Stimulated activated naive CD8-positive, alpha-beta T cell treated with anti-CD3 and anti-CD28 coated beads, Interleukin-15, Interleukin-2, amounts not matched to agents 100 U/mL and 50 U/mL, for 24 hours (primary cell): Measurements from ENCODE around the gene SRD5A1.

Experiments
- ATAC-seq: fragments of 150-1000 bp; cut with Tn5 transposase; one replicate; pipeline ENCODE4 v1.10.0; 2021
- DNase-seq: peaks from one replicate; pipeline ENCODE4 v3.0.0; 2021

The SRD5A1 gene

GRCh38 chr5:6686501-6686900, 53.3 kb downstream of the SRD5A1 start:
- ATAC-seq = no peak
- no peak for DNase-seq

DNA sequence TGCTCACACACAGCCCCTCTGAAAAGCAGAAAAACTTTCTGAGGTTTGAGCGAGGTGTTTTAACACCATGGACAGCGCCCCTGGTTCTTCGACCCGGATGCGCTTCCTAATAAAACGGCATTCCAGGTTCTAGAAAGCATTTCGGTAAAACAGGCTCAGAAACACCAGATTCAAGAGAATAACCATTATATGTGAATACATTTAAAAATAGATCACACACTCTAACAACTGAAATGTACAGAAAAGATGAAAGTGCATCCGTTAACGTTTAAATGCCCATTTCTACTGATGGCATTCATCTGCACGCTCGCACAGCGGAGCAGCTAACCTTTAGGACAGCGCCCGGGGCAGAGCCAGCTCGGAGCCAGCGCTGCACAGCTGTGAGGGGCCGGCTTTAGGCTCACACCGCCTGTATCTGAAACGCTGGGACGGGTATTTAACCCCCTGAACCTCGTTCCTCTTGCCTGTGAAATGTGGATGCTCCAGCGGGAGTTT, 53.7 kb downstream of the SRD5A1 start:
- ATAC-seq (no peak), DNase-seq (no peak)

- ATAC-seq = no peak
Measured at GRCh38 chr5:6687505-6687904, 54.3 kb downstream of the SRD5A1 start.

GRCh38 chr5:6692906-6693305, 59.7 kb downstream of the SRD5A1 start:
- no peak for DNase-seq
- ATAC-seq = peak; percentile 49

More at GRCh38 chr5:6687505-6687904, 54.3 kb downstream of the SRD5A1 start:
- no peak for DNase-seq

DNA sequence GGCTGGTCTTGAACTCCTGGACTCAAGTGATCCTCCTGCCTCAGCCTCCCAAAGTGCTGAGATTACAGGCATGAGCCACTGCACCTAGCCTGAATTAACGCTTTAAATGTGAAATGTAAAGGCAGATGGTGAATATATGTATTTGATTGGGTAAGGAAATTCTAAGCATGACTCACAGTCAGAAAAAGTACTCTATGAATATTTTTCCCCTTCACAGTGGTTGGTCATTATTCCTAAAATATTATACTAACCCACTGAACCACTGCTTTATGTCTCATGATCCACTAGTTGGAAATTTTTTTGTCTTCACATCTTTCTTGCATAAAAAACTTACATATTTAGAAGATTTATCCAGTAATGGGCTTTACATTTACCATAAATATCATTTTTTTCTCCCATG, 65.5 kb downstream of the SRD5A1 start:
- ATAC-seq = no peak

DNA sequence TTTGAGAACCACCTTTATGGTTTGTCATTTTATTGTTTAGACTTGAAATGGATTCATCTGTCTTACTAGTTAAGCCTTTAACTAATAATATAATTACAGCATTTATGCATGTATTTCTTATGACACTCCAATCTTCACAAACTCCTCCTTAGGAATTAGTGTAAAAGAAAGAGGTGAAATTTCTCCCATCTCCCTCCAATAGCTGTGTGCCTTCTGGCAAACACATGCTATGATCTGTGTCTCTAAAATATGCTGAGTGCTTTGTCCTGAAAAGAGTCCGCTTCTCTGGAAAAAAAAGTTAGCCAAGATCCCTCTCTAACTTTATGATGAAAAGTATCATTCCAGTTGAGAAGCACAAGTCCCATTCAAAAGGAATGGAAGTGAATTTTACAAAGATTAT, 66.1 kb downstream of the SRD5A1 start:
- ATAC-seq (no peak), DNase-seq (no peak)

More for the DNA sequence above, 65.5 kb downstream of the SRD5A1 start:
- no peak for DNase-seq

- no peak for ATAC-seq
- no peak for DNase-seq
Measured at GRCh38 chr5:6700074-6700684, 66.9 kb downstream of the SRD5A1 start.

GRCh38 chr5:6700685-6701355, 67.6 kb downstream of the SRD5A1 start:
- no peak for ATAC-seq
- DNase-seq = no peak

GRCh38 chr5:6701491-6701890, 68.3 kb downstream of the SRD5A1 start:
- no peak for DNase-seq
- ATAC-seq = no peak

DNA sequence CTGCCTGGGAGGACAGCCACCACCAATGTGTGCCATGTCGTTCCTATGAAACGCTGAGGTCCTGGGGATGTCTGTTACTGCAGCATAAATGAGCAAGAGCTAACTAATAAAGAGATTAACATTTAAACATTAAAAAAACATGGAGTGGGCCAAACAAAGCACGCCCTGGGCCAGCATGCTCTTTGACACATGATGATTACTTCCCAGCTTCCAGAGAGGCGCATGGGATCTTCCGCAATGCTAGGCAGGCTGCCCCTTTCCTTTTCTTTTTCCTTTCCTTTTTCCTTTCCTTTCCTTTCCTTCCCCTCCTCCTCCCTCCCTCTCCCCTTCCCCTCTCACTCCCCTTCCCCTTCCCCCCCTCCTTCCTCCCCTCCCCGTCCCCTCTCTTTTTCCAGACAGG, 69.4 kb downstream of the SRD5A1 start:
- ATAC-seq = no peak
- no peak for DNase-seq

- ATAC-seq (no peak), DNase-seq (no peak)
Measured at GRCh38 chr5:6703806-6704205, 70.6 kb downstream of the SRD5A1 start.

GRCh38 chr5:6704361-6704851, 71.2 kb downstream of the SRD5A1 start:
- no peak for DNase-seq

GRCh38 chr5:6705088-6705487, 71.8 kb downstream of the SRD5A1 start:
- peak; percentile 59 for ATAC-seq
- DNase-seq = no peak

More at GRCh38 chr5:6704361-6704851, 71.2 kb downstream of the SRD5A1 start:
- no peak for ATAC-seq

DNA sequence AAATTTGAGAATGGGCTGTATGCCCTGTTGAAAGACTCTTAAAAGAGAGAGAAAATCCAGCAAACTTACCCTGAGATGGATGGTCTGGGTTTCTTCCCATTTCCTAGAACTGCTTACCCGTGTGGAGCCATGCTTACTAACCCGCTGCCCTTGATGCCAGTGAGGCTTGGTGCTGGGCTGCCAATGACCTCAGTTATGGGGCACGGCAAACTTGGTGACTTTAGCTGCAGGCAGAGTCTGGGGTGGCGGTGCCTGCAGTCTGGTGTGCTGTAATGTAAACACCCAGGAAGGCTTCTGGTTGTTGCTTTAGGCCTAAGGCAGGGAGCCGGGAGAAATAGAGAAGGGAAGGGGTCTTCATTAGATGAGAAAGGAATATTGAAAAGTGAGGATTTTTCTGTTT, 72.7 kb downstream of the SRD5A1 start:
- no peak for DNase-seq
- no peak for ATAC-seq

DNA sequence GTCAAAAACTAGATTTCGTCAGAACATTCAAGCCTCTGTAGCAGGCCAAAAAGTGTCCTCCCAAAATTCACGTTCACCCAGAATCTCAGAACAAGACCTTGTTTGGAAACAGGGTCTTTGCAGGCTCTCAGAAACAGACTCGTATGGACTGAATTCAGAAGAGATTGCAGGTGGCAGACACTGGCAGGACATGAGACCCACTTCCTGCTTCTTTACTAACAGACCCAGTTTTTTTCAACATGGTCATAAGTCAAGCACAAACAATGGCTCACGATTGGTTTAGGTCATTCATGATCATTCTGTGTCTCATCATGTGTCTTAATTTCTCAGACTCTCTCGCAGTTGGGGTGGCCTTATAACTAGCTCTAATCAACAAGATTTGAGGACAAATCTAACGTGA, 74.6 kb downstream of the SRD5A1 start:
- no peak for DNase-seq
- no peak for ATAC-seq

DNA sequence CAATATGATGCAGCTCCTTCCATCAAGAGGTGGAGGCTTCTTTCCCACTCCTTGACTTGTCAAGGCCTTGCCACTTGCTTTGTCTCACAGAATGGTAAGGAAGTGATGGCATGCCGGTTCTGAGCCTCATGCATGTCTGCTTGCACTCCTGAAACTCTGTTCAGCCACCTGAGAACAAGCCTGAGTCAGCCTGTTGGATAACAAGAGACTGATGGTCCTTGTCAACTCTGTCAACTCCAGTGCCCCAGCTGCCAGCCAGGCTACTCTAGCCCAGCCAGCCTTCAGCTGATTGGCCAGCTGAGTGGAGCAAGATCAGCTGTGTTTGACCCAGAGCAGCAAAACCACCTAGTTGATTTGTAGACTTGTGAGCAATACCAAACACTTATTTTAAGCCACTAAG, 75.6 kb downstream of the SRD5A1 start:
- DNase-seq = no peak
- ATAC-seq = no peak

- DNase-seq (no peak), ATAC-seq (no peak)
Measured at GRCh38 chr5:6710070-6710469, 76.8 kb downstream of the SRD5A1 start.

GRCh38 chr5:6710551-6711318, 77.5 kb downstream of the SRD5A1 start:
- DNase-seq (no peak), ATAC-seq (no peak)

DNA sequence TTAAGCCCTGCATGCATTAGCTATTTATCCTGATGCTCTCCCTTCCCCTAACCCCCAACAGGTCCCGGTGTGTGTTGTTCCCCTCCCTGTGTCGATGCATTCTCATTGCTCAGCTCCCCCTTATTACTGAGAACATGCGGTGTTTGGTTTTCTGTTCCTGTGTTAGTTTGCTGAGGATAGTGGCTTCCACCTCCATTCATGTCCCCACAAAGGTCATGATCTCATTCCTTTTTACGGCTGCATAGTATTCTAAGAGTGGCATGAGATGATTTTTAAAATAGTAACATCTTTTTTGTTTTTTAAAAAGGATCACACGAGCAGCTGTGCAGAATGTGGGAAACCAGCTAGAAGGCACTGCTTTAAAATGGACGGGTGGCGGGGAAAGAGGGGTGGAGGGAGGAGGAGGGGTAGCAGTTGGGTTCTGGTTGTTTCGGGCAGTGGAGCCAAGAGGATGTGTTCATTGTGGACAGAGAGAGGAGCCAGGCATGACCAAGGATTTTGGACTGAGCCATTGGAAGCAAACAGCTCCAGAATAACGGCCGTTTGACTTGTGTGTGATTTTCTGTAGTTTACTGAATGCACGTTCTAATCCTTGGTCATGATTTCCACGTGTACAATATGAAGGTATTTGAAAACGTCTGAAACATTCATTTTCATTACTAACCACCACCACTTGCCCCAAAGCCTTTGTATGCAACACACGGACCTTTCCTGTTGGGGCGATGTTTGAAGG, 78.3 kb downstream of the SRD5A1 start:
- DNase-seq (no peak), ATAC-seq (no peak)

DNA sequence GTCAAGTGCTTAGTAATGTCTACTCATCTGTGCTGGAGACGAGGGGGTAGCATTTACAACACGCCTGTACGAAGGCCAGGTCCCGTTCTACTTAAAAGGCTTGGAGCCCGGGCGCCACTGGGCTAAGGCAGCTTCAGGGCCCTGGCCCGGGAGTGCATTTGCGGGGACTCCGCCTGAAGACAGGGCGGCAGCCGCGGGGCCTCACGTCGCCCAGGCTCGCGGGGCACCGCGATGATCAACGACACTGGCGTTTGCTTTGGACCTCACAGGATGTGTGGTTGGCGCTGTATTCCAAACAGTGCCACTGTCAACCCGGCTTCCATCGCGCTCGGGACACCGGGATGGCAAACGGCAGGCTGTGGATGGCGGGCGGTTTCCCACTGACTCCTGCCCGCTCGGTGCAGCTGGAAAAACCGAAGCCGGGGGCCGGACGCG, 78.9 kb downstream of the SRD5A1 start:
- DNase-seq (peak; percentile 59), ATAC-seq (peak; percentile 3)

DNA sequence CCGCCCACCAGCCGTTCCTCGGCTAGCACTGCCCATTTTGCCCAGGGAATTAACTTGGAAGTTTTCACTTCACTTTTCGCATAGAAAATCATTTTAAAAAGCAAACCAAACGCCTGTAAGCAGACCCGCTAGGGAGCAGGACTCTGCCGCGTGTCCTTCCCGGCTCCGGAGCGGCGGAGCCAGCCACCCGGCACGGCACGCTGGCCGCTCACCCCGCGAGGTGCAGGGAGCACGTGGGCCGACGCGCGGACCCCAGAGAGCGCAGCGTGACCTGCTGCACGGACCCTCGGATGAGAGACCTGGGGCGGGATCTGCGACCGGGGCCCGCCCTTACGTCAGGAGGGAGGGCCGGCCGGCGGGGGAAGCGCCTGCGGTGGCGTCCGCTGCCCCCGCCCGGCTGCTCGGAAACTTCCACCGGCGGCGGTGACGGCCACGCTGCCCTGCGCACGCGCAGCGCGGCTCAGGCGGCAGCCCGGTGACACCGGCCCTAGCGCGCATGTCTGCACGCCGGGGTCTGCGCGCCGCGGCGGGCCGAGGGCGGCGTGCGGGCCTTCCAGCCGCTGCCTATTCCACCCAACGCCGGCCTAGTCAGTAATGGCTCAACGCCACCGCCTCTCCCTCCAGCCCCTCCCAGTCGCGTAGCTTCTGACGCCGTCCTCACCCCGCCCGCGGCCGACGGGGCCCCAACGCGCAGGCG, 79.5 kb downstream of the SRD5A1 start:
- DNase-seq (peak; percentile 98), ATAC-seq (peak; percentile 85)
